ENCODE measurements around the gene PDK1. TPM values are rescaled to one million over a fixed set of nuclear protein-coding genes. Genes with fewer than 3 reads are reported as not detected.

Gene PDK1
- total RNA-seq, 1 donor from 2014 or later, result 14.8 TPM

GRCh38 chr2:172551271-172551670 lies 4.6 kb upstream of the PDK1 start:
- H3K27ac Mint-ChIP-seq, result no peak overlapping the region
- no peak overlapping the region for H3K4me3 Mint-ChIP-seq
- H3K27me3 Mint-ChIP-seq, result no peaks in the 10 kb centered on the region
- DNase-seq, result no peak
- ChIA-PET CTCF (no interaction called here), POLR2A (no interaction called here)
- peaks cover 15% of the 10 kb centered on the region for H3K36me3 Mint-ChIP-seq (ENCODE audit: low read depth)
- TF ChIP-seq, protein P1, sequence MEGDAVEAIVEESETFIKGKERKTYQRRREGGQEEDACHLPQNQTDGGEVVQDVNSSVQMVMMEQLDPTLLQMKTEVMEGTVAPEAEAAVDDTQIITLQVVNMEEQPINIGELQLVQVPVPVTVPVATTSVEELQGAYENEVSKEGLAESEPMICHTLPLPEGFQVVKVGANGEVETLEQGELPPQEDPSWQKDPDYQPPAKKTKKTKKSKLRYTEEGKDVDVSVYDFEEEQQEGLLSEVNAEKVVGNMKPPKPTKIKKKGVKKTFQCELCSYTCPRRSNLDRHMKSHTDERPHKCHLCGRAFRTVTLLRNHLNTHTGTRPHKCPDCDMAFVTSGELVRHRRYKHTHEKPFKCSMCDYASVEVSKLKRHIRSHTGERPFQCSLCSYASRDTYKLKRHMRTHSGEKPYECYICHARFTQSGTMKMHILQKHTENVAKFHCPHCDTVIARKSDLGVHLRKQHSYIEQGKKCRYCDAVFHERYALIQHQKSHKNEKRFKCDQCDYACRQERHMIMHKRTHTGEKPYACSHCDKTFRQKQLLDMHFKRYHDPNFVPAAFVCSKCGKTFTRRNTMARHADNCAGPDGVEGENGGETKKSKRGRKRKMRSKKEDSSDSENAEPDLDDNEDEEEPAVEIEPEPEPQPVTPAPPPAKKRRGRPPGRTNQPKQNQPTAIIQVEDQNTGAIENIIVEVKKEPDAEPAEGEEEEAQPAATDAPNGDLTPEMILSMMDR (IDR thresholded peaks at IDR 0.05), result no peak
- ATAC-seq (ENCODE audit: low read depth), result no peak
- peaks cover 5% of the 10 kb centered on the region for H3K9me3 Mint-ChIP-seq
- H3K4me1 Mint-ChIP-seq, result peaks cover 22% of the 10 kb centered on the region
- intact Hi-C loops (cut with micrococcal nuclease), result loop anchor here (10.0 kb wide), 2 partner anchors 804 to 1794 kb away; partner anchors contain the start of gene CDCA7

DNA sequence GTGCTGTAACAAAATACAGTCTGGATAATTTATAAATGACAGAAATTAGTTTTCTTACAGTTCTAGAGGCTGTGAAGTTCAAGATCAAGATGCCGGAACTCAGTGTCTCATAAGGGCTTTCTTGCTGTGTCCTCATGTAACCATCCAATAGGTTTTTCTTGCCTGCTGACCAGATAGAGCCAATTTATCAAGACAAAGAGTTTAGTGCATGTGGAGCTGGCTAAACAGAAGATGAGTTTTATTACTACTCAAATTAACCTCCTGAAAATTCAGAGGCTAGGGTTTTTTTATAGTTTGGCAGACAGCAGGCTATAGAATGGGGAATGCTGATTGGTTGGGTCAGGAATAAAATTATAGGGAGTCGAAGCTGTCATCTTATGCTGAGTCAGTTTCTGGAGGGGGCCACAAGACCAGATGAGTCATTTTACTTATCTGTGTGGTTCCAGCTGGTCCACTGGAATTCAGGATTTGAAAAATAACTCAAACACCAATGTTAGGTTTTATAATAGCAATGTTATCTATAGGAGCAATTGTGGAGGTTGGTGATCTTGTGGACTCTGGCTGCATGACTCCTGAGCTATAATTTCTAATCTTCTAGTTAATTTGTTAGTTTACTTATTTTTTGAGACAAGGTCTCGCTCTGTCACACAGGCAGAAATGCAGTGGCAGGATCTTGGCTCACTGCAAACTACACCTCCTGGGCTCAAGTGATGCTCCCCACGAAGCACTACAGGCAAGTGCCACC lies 3.2 kb upstream of the PDK1 start:
- POLR2A ChIA-PET, result interaction anchor here (0.6 kb wide), 1 partner anchor 43 kb away, joined by 7 read pairs; no protein-coding TSS in a partner anchor
- no peak overlapping the region for H3K4me3 Mint-ChIP-seq

GRCh38 chr2:172554352-172555271 lies 1.3 kb upstream of the PDK1 start:
- Mint-ChIP-seq H3K27ac (peak overlapping the region; percentile 93), H3K27me3 (no peaks in the 10 kb centered on the region), H3K4me3 (peak overlapping the region; percentile 95), H3K36me3 (ENCODE audit: low read depth) (peaks cover 8% of the 10 kb centered on the region), H3K9me3 (no peaks in the 10 kb centered on the region), H3K4me1 (peaks cover 35% of the 10 kb centered on the region)
- POLR2A ChIA-PET, result no interaction called here
- no peak for ATAC-seq (ENCODE audit: low read depth)
- TF ChIP-seq, protein P1 (IDR thresholded peaks at IDR 0.05), result no peak
- CTCF ChIA-PET, result no interaction called here
- intact Hi-C loops (cut with micrococcal nuclease), result loop anchor here (1.0 to 10.0 kb wide), 10 partner anchors 122 to 1843 kb away; partner anchors contain the start of genes CDCA7, DCAF17, GORASP2 and HAT1
- DNase-seq, result no peak

More for the DNA sequence above, 3.2 kb upstream of the PDK1 start:
- ATAC-seq (ENCODE audit: low read depth) (no peak), DNase-seq (no peak)
- Mint-ChIP-seq H3K4me1 (peaks cover 26% of the 10 kb centered on the region), H3K27me3 (no peaks in the 10 kb centered on the region), H3K36me3 (ENCODE audit: low read depth) (peaks cover 12% of the 10 kb centered on the region), H3K9me3 (peaks cover 3% of the 10 kb centered on the region), H3K27ac (no peak overlapping the region)
- intact Hi-C loops (cut with micrococcal nuclease), result loop anchor here (10.0 kb wide), 2 partner anchors 802 to 1792 kb away; partner anchors contain the start of gene CDCA7
- TF ChIP-seq, protein P1 (IDR thresholded peaks at IDR 0.05), result no peak
- CTCF ChIA-PET, result no interaction called here

GRCh38 chr2:172555272-172555521 lies 693 bp upstream of the PDK1 start:
- ChIA-PET POLR2A (no interaction called here), CTCF (no interaction called here)
- intact Hi-C loops (cut with micrococcal nuclease), result loop anchor here (1.0 to 10.0 kb wide), 10 partner anchors 123 to 1842 kb away; partner anchors contain the start of genes CDCA7, DCAF17, GORASP2 and HAT1
- Mint-ChIP-seq H3K9me3 (no peaks in the 10 kb centered on the region), H3K4me1 (peaks cover 35% of the 10 kb centered on the region), H3K36me3 (ENCODE audit: low read depth) (peaks cover 10% of the 10 kb centered on the region), H3K27ac (peak overlapping the region; percentile 93), H3K4me3 (peak overlapping the region; percentile 95), H3K27me3 (no peaks in the 10 kb centered on the region)
- ATAC-seq (ENCODE audit: low read depth) (peak; percentile 5), DNase-seq (no peak)
- TF ChIP-seq, protein P1 (IDR thresholded peaks at IDR 0.05), result no peak
